ENCODE measurements around the gene MLLT10. TPM values are rescaled to one million over a fixed set of nuclear protein-coding genes. Genes with fewer than 3 reads are reported as not detected.

The MLLT10 gene
- total RNA-seq, 1 experiment from 2014 or later: 48.4 TPM

GRCh38 chr10:21488246-21488956 lies 45.6 kb upstream of the MLLT10 start:
- no peak overlapping the region for H2AFZ ChIP-seq
- H3K4me2 ChIP-seq: no peak overlapping the region
- no TSS peak for BruUV-seq (replicated peaks)
- H3K27me3 ChIP-seq (ENCODE audit: insufficient read depth, low read depth): no peaks in the 10 kb centered on the region
- ChIA-PET POLR2A (ENCODE audit: unreplicated experiment) (interaction anchor here (0.6 kb wide), 1 partner anchor 460 kb away, joined by 4 read pairs; no protein-coding TSS in a partner anchor), CTCF (no interaction called here)
- intact Hi-C loops (cut with micrococcal nuclease; ENCODE audit: unreplicated experiment): no loop called here
- H4K20me1 ChIP-seq (ENCODE audit: insufficient read depth): no peaks in the 10 kb centered on the region
- no peak overlapping the region for H3K27ac ChIP-seq
- no peaks in the 10 kb centered on the region for H3K36me3 ChIP-seq (ENCODE audit: low read depth)
- no peaks in the 10 kb centered on the region for H3K79me2 ChIP-seq (ENCODE audit: low read depth)
- no peak overlapping the region for H3K4me3 ChIP-seq
- no peak for DNase-seq
- no peak for TF ChIP-seq EZH2 (IDR thresholded peaks at IDR 0.05; ENCODE audit: low read depth)
- TF ChIP-seq, protein P1, sequence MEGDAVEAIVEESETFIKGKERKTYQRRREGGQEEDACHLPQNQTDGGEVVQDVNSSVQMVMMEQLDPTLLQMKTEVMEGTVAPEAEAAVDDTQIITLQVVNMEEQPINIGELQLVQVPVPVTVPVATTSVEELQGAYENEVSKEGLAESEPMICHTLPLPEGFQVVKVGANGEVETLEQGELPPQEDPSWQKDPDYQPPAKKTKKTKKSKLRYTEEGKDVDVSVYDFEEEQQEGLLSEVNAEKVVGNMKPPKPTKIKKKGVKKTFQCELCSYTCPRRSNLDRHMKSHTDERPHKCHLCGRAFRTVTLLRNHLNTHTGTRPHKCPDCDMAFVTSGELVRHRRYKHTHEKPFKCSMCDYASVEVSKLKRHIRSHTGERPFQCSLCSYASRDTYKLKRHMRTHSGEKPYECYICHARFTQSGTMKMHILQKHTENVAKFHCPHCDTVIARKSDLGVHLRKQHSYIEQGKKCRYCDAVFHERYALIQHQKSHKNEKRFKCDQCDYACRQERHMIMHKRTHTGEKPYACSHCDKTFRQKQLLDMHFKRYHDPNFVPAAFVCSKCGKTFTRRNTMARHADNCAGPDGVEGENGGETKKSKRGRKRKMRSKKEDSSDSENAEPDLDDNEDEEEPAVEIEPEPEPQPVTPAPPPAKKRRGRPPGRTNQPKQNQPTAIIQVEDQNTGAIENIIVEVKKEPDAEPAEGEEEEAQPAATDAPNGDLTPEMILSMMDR (conservative IDR thresholded peaks at IDR 0.05): no peak
- no peaks in the 10 kb centered on the region for H3K9me3 ChIP-seq (ENCODE audit: insufficient read depth, low read depth)
- no peaks in the 10 kb centered on the region for H3K9me2 ChIP-seq (ENCODE audit: insufficient read depth)
- H3F3A ChIP-seq (ENCODE audit: insufficient read depth, low read depth): no peaks in the 10 kb centered on the region
- no peaks in the 10 kb centered on the region for H3K4me1 ChIP-seq (replicated peaks; ENCODE audit: insufficient read depth)

DNA sequence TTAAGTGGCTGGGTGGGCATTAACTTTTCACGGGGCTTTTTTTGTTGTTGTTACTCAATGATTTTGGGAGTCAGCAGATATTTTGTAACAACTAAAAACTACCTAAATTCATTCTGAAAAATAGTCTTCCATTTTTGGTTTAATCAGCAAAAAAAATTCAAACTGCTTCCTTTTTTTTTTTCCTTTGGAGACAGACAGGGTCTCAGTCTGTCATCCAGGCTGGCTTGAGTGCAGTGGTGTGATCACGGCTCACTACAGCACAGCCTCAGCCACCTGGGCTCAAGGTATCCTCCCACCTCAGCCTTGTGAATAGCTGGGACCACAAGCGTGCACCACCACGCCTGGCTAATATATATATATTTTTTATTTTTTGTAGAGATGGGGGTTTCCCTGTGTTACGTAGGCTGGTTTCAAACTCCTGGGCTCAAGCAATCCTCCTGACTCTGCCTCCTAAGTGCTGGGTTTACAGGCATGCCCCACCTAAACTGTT lies 45.0 kb upstream of the MLLT10 start:
- intact Hi-C loops (cut with micrococcal nuclease; ENCODE audit: unreplicated experiment): no loop called here

DNA sequence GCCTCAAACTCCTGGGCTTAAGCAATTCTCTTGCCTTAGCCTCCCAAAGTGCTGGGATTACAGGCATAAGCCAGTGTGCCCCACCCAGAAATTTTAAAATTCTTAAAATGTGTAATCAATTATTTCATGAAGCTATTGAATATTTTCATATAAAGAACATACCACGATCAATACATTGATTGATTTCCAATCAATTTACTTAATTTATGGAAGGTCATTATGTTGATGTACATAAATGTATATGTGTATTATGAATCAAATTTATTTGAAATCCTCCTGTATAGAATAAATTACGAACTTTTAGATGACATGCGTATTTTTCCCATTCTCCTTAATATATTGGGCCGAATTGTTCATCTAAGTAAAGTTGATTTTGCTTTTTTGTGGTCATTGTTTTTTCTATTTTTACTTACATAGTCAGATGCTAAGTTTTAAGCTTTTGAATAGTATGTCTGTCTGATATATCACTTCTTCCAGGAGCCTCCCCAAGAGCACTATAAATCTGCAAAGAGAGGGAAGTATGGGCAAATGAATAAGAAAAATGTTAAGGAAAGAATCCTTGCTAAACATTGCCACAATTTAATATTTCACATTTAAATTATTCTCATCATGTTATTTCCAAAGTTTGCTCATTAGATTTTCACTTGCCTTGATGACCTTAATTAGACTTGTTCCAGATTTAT lies 43.9 kb upstream of the MLLT10 start:
- CTCF ChIA-PET: no interaction called here
- H3K4me1 ChIP-seq (replicated peaks; ENCODE audit: insufficient read depth): no peaks in the 10 kb centered on the region
- intact Hi-C loops (cut with micrococcal nuclease; ENCODE audit: unreplicated experiment): loop anchor here (2.0 to 10.0 kb wide), 2 partner anchors 65 to 405 kb away; no protein-coding TSS in a partner anchor

More for the DNA sequence above, 45.0 kb upstream of the MLLT10 start:
- no peaks in the 10 kb centered on the region for H3K4me1 ChIP-seq (replicated peaks; ENCODE audit: insufficient read depth)
- no peak overlapping the region for H3K27ac ChIP-seq
- no peaks in the 10 kb centered on the region for H3K27me3 ChIP-seq (ENCODE audit: insufficient read depth, low read depth)
- H3K4me3 ChIP-seq: no peak overlapping the region
- H3K79me2 ChIP-seq (ENCODE audit: low read depth): no peaks in the 10 kb centered on the region
- no peaks in the 10 kb centered on the region for H4K20me1 ChIP-seq (ENCODE audit: insufficient read depth)
- ChIA-PET POLR2A (ENCODE audit: unreplicated experiment) (no interaction called here), CTCF (no interaction called here)
- TF ChIP-seq EZH2 (IDR thresholded peaks at IDR 0.05; ENCODE audit: low read depth): no peak
- TF ChIP-seq, protein P1 (conservative IDR thresholded peaks at IDR 0.05): no peak
- no peak overlapping the region for H2AFZ ChIP-seq
- no peaks in the 10 kb centered on the region for H3K9me3 ChIP-seq (ENCODE audit: insufficient read depth, low read depth)
- BruUV-seq (replicated peaks): no TSS peak
- no peak for DNase-seq
- no peaks in the 10 kb centered on the region for H3F3A ChIP-seq (ENCODE audit: insufficient read depth, low read depth)
- no peaks in the 10 kb centered on the region for H3K9me2 ChIP-seq (ENCODE audit: insufficient read depth)
- no peak overlapping the region for H3K4me2 ChIP-seq
- no peaks in the 10 kb centered on the region for H3K36me3 ChIP-seq (ENCODE audit: low read depth)

More for the DNA sequence above, 43.9 kb upstream of the MLLT10 start:
- Histone ChIP-seq H3K9me3 (ENCODE audit: insufficient read depth, low read depth) (no peaks in the 10 kb centered on the region), H3K79me2 (ENCODE audit: low read depth) (no peaks in the 10 kb centered on the region), H3K27me3 (ENCODE audit: insufficient read depth, low read depth) (no peaks in the 10 kb centered on the region), H3K4me2 (no peak overlapping the region), H3F3A (ENCODE audit: insufficient read depth, low read depth) (no peaks in the 10 kb centered on the region), H3K4me3 (no peak overlapping the region), H3K9me2 (ENCODE audit: insufficient read depth) (no peaks in the 10 kb centered on the region), H2AFZ (no peak overlapping the region), H4K20me1 (ENCODE audit: insufficient read depth) (no peaks in the 10 kb centered on the region), H3K36me3 (ENCODE audit: low read depth) (no peaks in the 10 kb centered on the region), H3K27ac (no peak overlapping the region)
- no peak for DNase-seq
- no peak for TF ChIP-seq EZH2 (IDR thresholded peaks at IDR 0.05; ENCODE audit: low read depth)
- TF ChIP-seq, protein P1 (conservative IDR thresholded peaks at IDR 0.05): no peak
- BruUV-seq (replicated peaks): no TSS peak
- POLR2A ChIA-PET (ENCODE audit: unreplicated experiment): interaction anchor here (0.7 kb wide), 1 partner anchor 406 kb away, joined by 5 read pairs; no protein-coding TSS in a partner anchor

Data from PC-9 (cell line).